Psoas muscle (tissue), 8 donors: ENCODE data around the gene EFNA2. TPM values are rescaled to one million over a fixed set of nuclear protein-coding genes. Genes with fewer than 3 reads are reported as not detected.

Experiments used
- ATAC-seq, 4 donors: fragments of 200-7000 bp; cut with Tn5 transposase; one replicate each; pipeline ENCODE4 v1.9.1; 2020; ENCODE audit warnings: moderate library complexity in 3 of 4, mild to moderate bottlenecking in 2 of 4
- DNase-seq, 2 donors: peaks; one replicate each; pipeline ENCODE4 v3.0.0-alpha.2; 2020
- H3K27ac ChIP-seq: fragments of 200-600 bp; one replicate; pipeline ENCODE4 v1.8.0; 2022
- H3K27me3 ChIP-seq, 3 donors: fragments of 200-600 bp in 1 of 3; one replicate each; pipeline versions ENCODE4 v1.6.1 to v1.8.0; 2013 to 2022; ENCODE audit warnings: low read length in 2 of 3, mild to moderate bottlenecking in 2 of 3, moderate library complexity in 1 of 3; ENCODE audit not compliant: insufficient read depth in 3 of 3
- H3K36me3 ChIP-seq, 2 donors: fragments of 200-600 bp in 1 of 2; one replicate each; pipeline versions ENCODE4 v1.6.1 to v1.8.0; 2013 to 2022; ENCODE audit warnings: low read depth in 1 of 2, mild to moderate bottlenecking in 1 of 2, moderate library complexity in 1 of 2; ENCODE audit not compliant: insufficient read depth in 1 of 2
- H3K4me1 ChIP-seq: fragments of 200-600 bp; one replicate; pipeline ENCODE4 v1.8.0; 2022
- H3K4me3 ChIP-seq: fragments of 200-600 bp; one replicate; pipeline ENCODE4 v1.8.0; 2022; ENCODE audit warnings: mild to moderate bottlenecking
- H3K9me3 ChIP-seq: fragments of 200-600 bp; one replicate; pipeline ENCODE4 v1.8.0; 2022
- CTCF ChIP-seq: fragments of 200-600 bp; IDR thresholded peaks from one replicate; pipeline ENCODE4 v1.8.0; 2022; ENCODE audit warnings: antibody characterized with exemption
- WGBS, 3 donors: extraction: QIAGEN DNeasy Blood & Tissue Kit; methylation state at CpG; one replicate each; pipeline versions ENCODE4 v1.1.6 to v1.1.7; 2013; 5-methylcytosine and 5-hydroxymethylcytosine counted together
- intact Hi-C, 2 donors: fragments of 100-400 bp; cut with DNase I; formaldehyde crosslinking; loops; one replicate each; pipeline versions ENCODE4 v1.11.0 to v1.14.2; 2022
- polyA plus RNA-seq, 3 donors: library from polyadenylated mRNA; stranded (reverse); fragments of 200-250 nt; gene quantifications; one replicate each; pipeline ENCODE4 v1.2.3, GENCODE V29; 2013
- total RNA-seq, 4 donors: library from RNA; stranded (reverse); fragmentation: NEBNext Ultra II Directional in 2 of 4; extraction: Animal tissue kit (Norgen Biotek cat#: 25700) in 2 of 4; gene quantifications; one replicate each; pipeline versions ENCODE4 v1.2.1 to v1.2.4, GENCODE V29; 2021 to 2023
- donor health status: healthy with polysubstance abuse.
- donor health status: DM: no; HTN: no; CAD: no; lungs with moderate emphysema.
- donor health status: Bipolar disorder and iron deficiency.
- donor health status: healthy.
- donor health status: DM: yes; HTN: yes; CAD: no.
- donor health status: DM: no; HTN: no; CAD: no.
- donor health status: DM: no; HTN: no; CAD: no.
- donor health status: DM: yes; HTN: yes; CAD: no.

Gene EFNA2
- total and polyA plus RNA-seq, 7 donors: not detected

- Histone ChIP-seq H3K9me3 (no peaks in the 10 kb centered on the region), H3K4me1 (peaks cover 55% of the 10 kb centered on the region), H3K27ac (peak overlapping the region; percentile 99), H3K27me3 (no peaks in the 10 kb centered on the region), H3K4me3 (peak overlapping the region; percentile 80), H3K36me3 (peaks cover 13 to 72% of the 10 kb centered on the region in 2 donors)
- TF ChIP-seq CTCF: no peak
- 74 to 81% (median 77%) methylated on average over 32 to 37 of the region's 37 CpGs for WGBS, 3 donors
- ATAC-seq (no peak), DNase-seq (peak; percentile 67 to 76)
- intact Hi-C loops: no loop called here
Measured at GRCh38 chr19:1254081-1254527, 31.6 kb upstream of the EFNA2 start.

GRCh38 chr19:1254530-1255185, 31.0 kb upstream of the EFNA2 start:
- intact Hi-C loops: no loop called here
- Histone ChIP-seq H3K36me3 (peaks cover 13 to 72% of the 10 kb centered on the region in 2 donors), H3K27ac (peak overlapping the region; percentile 99), H3K27me3 (no peaks in the 10 kb centered on the region), H3K4me3 (peak overlapping the region; percentile 80), H3K4me1 (peaks cover 60% of the 10 kb centered on the region), H3K9me3 (no peaks in the 10 kb centered on the region)
- DNase-seq (no peak), ATAC-seq (no peak)
- TF ChIP-seq CTCF: no peak
- WGBS, 3 donors: 81 to 93% (median 87%) methylated on average over 20 of the region's 20 CpGs

- 75 to 78% (median 75%) methylated on average over 46 to 52 of the region's 52 CpGs for WGBS, 3 donors
- H3K4me3 ChIP-seq: no peak overlapping the region
- no peaks in the 10 kb centered on the region for H3K27me3 ChIP-seq
- intact Hi-C loops: no loop called here
- DNase-seq (peak; percentile 50 to 62), ATAC-seq (no peak)
- H3K36me3 ChIP-seq: peaks cover 13 to 65% of the 10 kb centered on the region in 2 donors
- no peak for TF ChIP-seq CTCF
- H3K9me3 ChIP-seq: no peaks in the 10 kb centered on the region
- peak overlapping the region; percentile 66 for H3K27ac ChIP-seq
- H3K4me1 ChIP-seq: peaks cover 66% of the 10 kb centered on the region
Measured at GRCh38 chr19:1255186-1256161, 30.2 kb upstream of the EFNA2 start.

GRCh38 chr19:1256646-1257474, 28.8 kb upstream of the EFNA2 start:
- no peak for DNase-seq
- H3K4me1 ChIP-seq: peaks cover 67% of the 10 kb centered on the region

More at GRCh38 chr19:1256646-1257474, 28.8 kb upstream of the EFNA2 start:
- intact Hi-C loops: no loop called here
- WGBS, 3 donors: 78 to 87% (median 78%) methylated on average over 41 to 46 of the region's 46 CpGs
- peaks cover 13 to 53% of the 10 kb centered on the region in 2 donors for H3K36me3 ChIP-seq
- no peak for TF ChIP-seq CTCF
- no peaks in the 10 kb centered on the region for H3K9me3 ChIP-seq
- H3K4me3 ChIP-seq: no peak overlapping the region
- ATAC-seq: no peak
- H3K27ac ChIP-seq: peak overlapping the region; percentile 85
- no peaks in the 10 kb centered on the region for H3K27me3 ChIP-seq
